HepG2 (cell line): Measurements from ENCODE around the gene INHBC. TPM values are rescaled to one million over a fixed set of nuclear protein-coding genes. Genes with fewer than 3 reads are reported as not detected.
A peak's percentile ranks its signal among the peaks of the same experiment; 100 is the strongest.

Source experiments
- ARHGAP35 ChIP-seq: sonication (generic); formaldehyde crosslinking; IDR thresholded peaks from 2 replicates; pipeline ENCODE4 v1.9.0; 2022; ENCODE audit warnings: mild to moderate bottlenecking, inconsistent platforms, moderate library complexity, missing genetic modification reagents, borderline replicate concordance
- BRCA1 ChIP-seq: sonication (generic); formaldehyde crosslinking; IDR thresholded peaks from 2 replicates; pipeline ENCODE4 v1.4.0; 2020; ENCODE audit warnings: missing genetic modification reagents
- CEBPG ChIP-seq: IDR thresholded peaks from 2 replicates; pipeline ENCODE4 v1.6.1; 2016
- HES4 ChIP-seq: sonication (generic); formaldehyde crosslinking; IDR thresholded peaks from 2 replicates; pipeline ENCODE4 v1.9.0; 2021; ENCODE audit warnings: mild to moderate bottlenecking, missing genetic modification reagents, borderline replicate concordance
- MEIS2 ChIP-seq: sonication (generic); formaldehyde crosslinking; IDR thresholded peaks from 2 replicates; pipeline ENCODE4 v1.9.0; 2021; ENCODE audit warnings: mild to moderate bottlenecking, missing genetic modification reagents
- PHF21A ChIP-seq: sonication (generic); formaldehyde crosslinking; IDR thresholded peaks from 2 replicates; pipeline ENCODE4 v1.5.0; 2020; ENCODE audit warnings: mild to moderate bottlenecking, missing genetic modification reagents
- RARA ChIP-seq: IDR thresholded peaks from 2 replicates; pipeline ENCODE4 v1.6.1; 2016; ENCODE audit warnings: missing genetic modification reagents, missing compliant biosample characterization
- RBFOX2 ChIP-seq: fragments of 200-400 bp; formaldehyde crosslinking; IDR thresholded peaks from 2 replicates; pipeline ENCODE4 v1.6.1; 2017; ENCODE audit warnings: low read depth, mild to moderate bottlenecking, low read length
- TBL1XR1 ChIP-seq: fragments of 150-350 bp; IDR thresholded peaks from 2 replicates; pipeline ENCODE4 v1.6.1; 2014; ENCODE audit warnings: borderline replicate concordance, low read length; ENCODE audit not compliant: partially characterized antibody
- YEATS4 ChIP-seq: sonication (generic); formaldehyde crosslinking; IDR thresholded peaks from 2 replicates; pipeline ENCODE4 v1.4.0; 2020; ENCODE audit warnings: missing genetic modification reagents, borderline replicate concordance
- ZBTB38 ChIP-seq: sonication (generic); formaldehyde crosslinking; IDR thresholded peaks from 2 replicates; pipeline ENCODE4 v1.5.1; 2020; ENCODE audit warnings: mild to moderate bottlenecking, missing genetic modification reagents
- ZBTB7A ChIP-seq: sonication (generic); formaldehyde crosslinking; IDR thresholded peaks from 2 replicates; pipeline ENCODE4 v1.8.0; 2022; ENCODE audit warnings: mild to moderate bottlenecking, missing genetic modification reagents
- ZMYM3 ChIP-seq: sonication (generic); formaldehyde crosslinking; IDR thresholded peaks from 2 replicates; pipeline ENCODE4 v1.5.1; 2020; ENCODE audit warnings: mild to moderate bottlenecking, missing genetic modification reagents
- ZNF33B ChIP-seq: sonication (generic); formaldehyde crosslinking; IDR thresholded peaks from 2 replicates; pipeline ENCODE4 v1.5.1; 2020; ENCODE audit warnings: mild to moderate bottlenecking, missing genetic modification reagents
- ZNF652 ChIP-seq: IDR thresholded peaks from 2 replicates; pipeline ENCODE4 v1.6.1; 2016; ENCODE audit warnings: low read depth, borderline replicate concordance
- ZNF747 ChIP-seq: sonication (generic); formaldehyde crosslinking; IDR thresholded peaks from 2 replicates; pipeline ENCODE4 v1.8.1; 2023; ENCODE audit warnings: missing genetic modification reagents, mild to moderate bottlenecking, borderline replicate concordance
- ZNF777 ChIP-seq: sonication (generic); formaldehyde crosslinking; IDR thresholded peaks from 2 replicates; pipeline ENCODE4 v1.4.0; 2020; ENCODE audit warnings: missing genetic modification reagents
- polyA plus RNA-seq, 8 experiments: library from polyadenylated mRNA; depleted of rRNA in 3 of 8; stranded (reverse) in 7 of 8; unstranded in 1 of 8; fragments of >200 nt; fragmentation: Illumina TruSeq in 4 of 8; extraction: Trizol in 4 of 8; gene quantifications; 2 replicates each; pipeline versions ENCODE4 v1.2.1 to v1.2.3, GENCODE V29; 2011 to 2016; ENCODE audit warnings: low read depth in 4 of 8, missing spikeins in 1 of 8, mixed read lengths in 1 of 8; ENCODE audit not compliant: insufficient read depth in 1 of 8
- total RNA-seq, 5 experiments: library from RNA; depleted of rRNA; stranded (reverse); fragments of >200 nt; fragmentation: Illumina TruSeq; extraction: Trizol; gene quantifications; 2 replicates each; pipeline ENCODE4 v1.2.3, GENCODE V29; 2016; ENCODE audit warnings: low read depth in 1 of 5
- TF ChIP-seq, protein P1 (sequence below): sonication (generic); formaldehyde crosslinking; IDR thresholded peaks from 2 replicates; pipeline ENCODE4 v1.8.0; 2022; ENCODE audit warnings: missing genetic modification reagents, mild to moderate bottlenecking, borderline replicate concordance
- TF ChIP-seq, protein P2 (sequence below): IDR thresholded peaks from 2 replicates; pipeline ENCODE4 v1.6.1; 2018; ENCODE audit warnings: missing genetic modification reagents
- TF ChIP-seq, protein P3 (sequence below): sonication (generic); formaldehyde crosslinking; conservative IDR thresholded peaks from 2 replicates; pipeline ENCODE4 v1.8.0; 2022; ENCODE audit warnings: missing genetic modification reagents
- TF ChIP-seq, protein P4 (sequence below): IDR thresholded peaks from 2 replicates; pipeline ENCODE4 v1.6.1; 2016
- TF ChIP-seq, protein P5 (sequence below): sonication (generic); formaldehyde crosslinking; IDR thresholded peaks from 2 replicates; pipeline ENCODE4 v1.9.0; 2022; ENCODE audit warnings: low read depth, missing genetic modification reagents

INHBC gene
- total and polyA plus RNA-seq, 2 of the 13 experiments (the other 11 are each of a cell fraction or from before 2014, with no cell fraction given), result 1.8 to 13.8 TPM

DNA sequence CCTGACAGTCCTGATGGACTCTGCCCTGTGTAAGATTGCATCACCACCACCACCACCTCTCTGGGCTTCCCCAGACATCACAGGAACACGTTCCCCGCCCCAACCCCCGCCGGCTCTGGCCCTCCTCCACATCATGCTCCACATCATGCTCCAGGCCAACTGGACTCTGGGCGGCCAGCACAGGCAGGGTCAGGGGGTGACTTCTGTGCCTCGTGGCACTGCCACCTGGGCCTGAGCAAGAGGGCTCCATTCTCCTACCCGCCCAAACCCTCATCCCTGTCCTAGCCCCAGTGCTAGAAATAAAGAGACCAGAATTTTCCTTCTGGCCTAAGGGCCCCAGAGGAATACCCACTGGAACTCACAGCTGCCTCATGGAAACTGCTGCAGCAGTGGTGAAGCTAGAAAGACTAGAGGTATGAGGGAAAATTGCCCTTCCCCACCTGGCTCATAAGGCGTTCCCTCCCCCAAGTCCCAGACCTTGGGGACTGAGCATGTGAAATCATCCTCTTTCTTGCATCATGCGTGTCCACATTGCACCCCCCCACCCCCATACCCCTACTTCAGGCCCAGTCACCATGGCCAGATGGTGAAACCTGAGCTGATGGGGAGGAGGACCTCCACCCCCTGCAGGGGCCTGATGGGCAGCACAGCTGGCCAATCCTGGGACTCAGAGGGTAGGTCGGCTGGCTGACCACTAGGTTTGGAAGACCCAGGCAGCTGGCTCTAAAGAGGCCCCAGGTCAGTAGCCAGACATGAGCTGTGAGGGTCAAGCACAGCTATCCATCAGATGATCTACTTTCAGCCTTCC lies 20.2 kb downstream of the INHBC start, which contains the start of gene INHBE (continued):
- TF ChIP-seq, protein P1, sequence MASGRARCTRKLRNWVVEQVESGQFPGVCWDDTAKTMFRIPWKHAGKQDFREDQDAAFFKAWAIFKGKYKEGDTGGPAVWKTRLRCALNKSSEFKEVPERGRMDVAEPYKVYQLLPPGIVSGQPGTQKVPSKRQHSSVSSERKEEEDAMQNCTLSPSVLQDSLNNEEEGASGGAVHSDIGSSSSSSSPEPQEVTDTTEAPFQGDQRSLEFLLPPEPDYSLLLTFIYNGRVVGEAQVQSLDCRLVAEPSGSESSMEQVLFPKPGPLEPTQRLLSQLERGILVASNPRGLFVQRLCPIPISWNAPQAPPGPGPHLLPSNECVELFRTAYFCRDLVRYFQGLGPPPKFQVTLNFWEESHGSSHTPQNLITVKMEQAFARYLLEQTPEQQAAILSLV (CRISPR knock-in tag), result 0 out of 2 replicates have a peak, but pooled peaks have one; percentile 33
- TF ChIP-seq ZNF652 (CRISPR knock-in tag) (no peak), ZNF777 (CRISPR knock-in tag) (0 out of 2 replicates have a peak, but pooled peaks have one; percentile 10), PHF21A (CRISPR knock-in tag) (peak; percentile 90), ARHGAP35 (CRISPR knock-in tag) (no peak; the same call in 1 of the 2 replicates), CEBPG (CRISPR knock-in tag) (peak; percentile 98), YEATS4 (peak; percentile 98), RBFOX2 (peak; percentile 61), HES4 (CRISPR knock-in tag) (peak; percentile 69; the same call in 1 of the 2 replicates), ZBTB38 (CRISPR knock-in tag) (peak; percentile 42; the same call in 1 of the 2 replicates), MEIS2 (peak; percentile 94), ZNF747 (CRISPR knock-in tag) (no peak; the same call in 1 of the 2 replicates), ZBTB7A (CRISPR knock-in tag) (peak; percentile 62; the same call in 1 of the 2 replicates), ZNF33B (CRISPR knock-in tag) (no peak), BRCA1 (CRISPR knock-in tag) (no peak), RARA (CRISPR knock-in tag) (peak; percentile 93), TBL1XR1 (peak; percentile 22), ZMYM3 (CRISPR knock-in tag) (peak; percentile 57; the same call in 1 of the 2 replicates)
- TF ChIP-seq, protein P2, sequence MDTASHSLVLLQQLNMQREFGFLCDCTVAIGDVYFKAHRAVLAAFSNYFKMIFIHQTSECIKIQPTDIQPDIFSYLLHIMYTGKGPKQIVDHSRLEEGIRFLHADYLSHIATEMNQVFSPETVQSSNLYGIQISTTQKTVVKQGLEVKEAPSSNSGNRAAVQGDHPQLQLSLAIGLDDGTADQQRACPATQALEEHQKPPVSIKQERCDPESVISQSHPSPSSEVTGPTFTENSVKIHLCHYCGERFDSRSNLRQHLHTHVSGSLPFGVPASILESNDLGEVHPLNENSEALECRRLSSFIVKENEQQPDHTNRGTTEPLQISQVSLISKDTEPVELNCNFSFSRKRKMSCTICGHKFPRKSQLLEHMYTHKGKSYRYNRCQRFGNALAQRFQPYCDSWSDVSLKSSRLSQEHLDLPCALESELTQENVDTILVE (CRISPR knock-in tag), result peak; percentile 16; the same call in 1 of the 2 replicates
- TF ChIP-seq, protein P3, sequence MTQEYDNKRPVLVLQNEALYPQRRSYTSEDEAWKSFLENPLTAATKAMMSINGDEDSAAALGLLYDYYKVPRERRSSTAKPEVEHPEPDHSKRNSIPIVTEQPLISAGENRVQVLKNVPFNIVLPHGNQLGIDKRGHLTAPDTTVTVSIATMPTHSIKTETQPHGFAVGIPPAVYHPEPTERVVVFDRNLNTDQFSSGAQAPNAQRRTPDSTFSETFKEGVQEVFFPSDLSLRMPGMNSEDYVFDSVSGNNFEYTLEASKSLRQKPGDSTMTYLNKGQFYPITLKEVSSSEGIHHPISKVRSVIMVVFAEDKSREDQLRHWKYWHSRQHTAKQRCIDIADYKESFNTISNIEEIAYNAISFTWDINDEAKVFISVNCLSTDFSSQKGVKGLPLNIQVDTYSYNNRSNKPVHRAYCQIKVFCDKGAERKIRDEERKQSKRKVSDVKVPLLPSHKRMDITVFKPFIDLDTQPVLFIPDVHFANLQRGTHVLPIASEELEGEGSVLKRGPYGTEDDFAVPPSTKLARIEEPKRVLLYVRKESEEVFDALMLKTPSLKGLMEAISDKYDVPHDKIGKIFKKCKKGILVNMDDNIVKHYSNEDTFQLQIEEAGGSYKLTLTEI (CRISPR knock-in tag), result no peak
- TF ChIP-seq, protein P4, sequence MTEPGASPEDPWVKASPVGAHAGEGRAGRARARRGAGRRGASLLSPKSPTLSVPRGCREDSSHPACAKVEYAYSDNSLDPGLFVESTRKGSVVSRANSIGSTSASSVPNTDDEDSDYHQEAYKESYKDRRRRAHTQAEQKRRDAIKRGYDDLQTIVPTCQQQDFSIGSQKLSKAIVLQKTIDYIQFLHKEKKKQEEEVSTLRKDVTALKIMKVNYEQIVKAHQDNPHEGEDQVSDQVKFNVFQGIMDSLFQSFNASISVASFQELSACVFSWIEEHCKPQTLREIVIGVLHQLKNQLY (CRISPR knock-in tag), result peak; percentile 96
- TF ChIP-seq, protein P5, sequence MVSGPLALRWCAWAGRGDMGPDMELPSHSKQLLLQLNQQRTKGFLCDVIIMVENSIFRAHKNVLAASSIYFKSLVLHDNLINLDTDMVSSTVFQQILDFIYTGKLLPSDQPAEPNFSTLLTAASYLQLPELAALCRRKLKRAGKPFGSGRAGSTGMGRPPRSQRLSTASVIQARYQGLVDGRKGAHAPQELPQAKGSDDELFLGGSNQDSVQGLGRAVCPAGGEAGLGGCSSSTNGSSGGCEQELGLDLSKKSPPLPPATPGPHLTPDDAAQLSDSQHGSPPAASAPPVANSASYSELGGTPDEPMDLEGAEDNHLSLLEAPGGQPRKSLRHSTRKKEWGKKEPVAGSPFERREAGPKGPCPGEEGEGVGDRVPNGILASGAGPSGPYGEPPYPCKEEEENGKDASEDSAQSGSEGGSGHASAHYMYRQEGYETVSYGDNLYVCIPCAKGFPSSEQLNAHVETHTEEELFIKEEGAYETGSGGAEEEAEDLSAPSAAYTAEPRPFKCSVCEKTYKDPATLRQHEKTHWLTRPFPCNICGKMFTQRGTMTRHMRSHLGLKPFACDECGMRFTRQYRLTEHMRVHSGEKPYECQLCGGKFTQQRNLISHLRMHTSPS (CRISPR knock-in tag), result peak; percentile 97
